Fibroblast of lung (primary cell): ENCODE results near the gene TCTA. TPM values are rescaled to one million over a fixed set of nuclear protein-coding genes. Genes with fewer than 3 reads are reported as not detected.

Experiments used
- DNase-seq, 2 donors: peaks; one replicate each; pipeline versions ENCODE4 v3.0.0 to v3.0.0-alpha.2; 2010; ENCODE audit warnings: low read depth in 2 of 2
- H2AFZ ChIP-seq: 2 replicates; pipeline ENCODE4 v1.5.1; 2012; ENCODE audit warnings: low read length, control low read depth, inconsistent platforms
- H3K27ac ChIP-seq: 2 replicates; pipeline ENCODE4 v1.5.1; 2011; ENCODE audit warnings: low read length, control low read depth; ENCODE audit not compliant: insufficient read depth
- H3K27me3 ChIP-seq: 2 replicates; pipeline ENCODE4 v1.5.1; 2011; ENCODE audit warnings: mild to moderate bottlenecking, low read length; ENCODE audit not compliant: control insufficient read depth, insufficient read depth
- H3K36me3 ChIP-seq: 2 replicates; pipeline ENCODE4 v1.5.1; 2011; ENCODE audit warnings: low read length; ENCODE audit not compliant: control insufficient read depth, insufficient read depth
- H3K4me1 ChIP-seq: 2 replicates; pipeline ENCODE4 v1.5.1; 2011; ENCODE audit warnings: low read length; ENCODE audit not compliant: control insufficient read depth, insufficient read depth; ENCODE audit errors: extremely low read depth
- H3K4me2 ChIP-seq: 2 replicates; pipeline ENCODE4 v1.5.1; 2011; ENCODE audit warnings: low read length, control low read depth; ENCODE audit not compliant: insufficient read depth; ENCODE audit errors: extremely low read depth
- H3K4me3 ChIP-seq, 4 experiments: fragments of 200-600 bp in 1 of 4; sonication (generic) in 1 of 4; replicated peaks in 1 of 4; 2 replicates each; pipeline ENCODE4 v1.5.1; 2011 to 2016; ENCODE audit warnings: low read length in 4 of 4, low read depth in 3 of 4, mild to moderate bottlenecking in 3 of 4, control low read depth in 2 of 4, inconsistent platforms in 1 of 4, mixed read lengths in 1 of 4; ENCODE audit not compliant: insufficient read depth in 1 of 4; ENCODE audit errors: control extremely low read depth in 1 of 4
- H3K79me2 ChIP-seq: 2 replicates; pipeline ENCODE4 v1.5.1; 2012; ENCODE audit warnings: mild to moderate bottlenecking, low read length, inconsistent platforms; ENCODE audit not compliant: control insufficient read depth, insufficient read depth
- H3K9ac ChIP-seq: 2 replicates; pipeline ENCODE4 v1.5.1; 2011; ENCODE audit warnings: mild to moderate bottlenecking, low read length, control low read depth; ENCODE audit not compliant: insufficient read depth
- H3K9me3 ChIP-seq: 2 replicates; pipeline ENCODE4 v1.5.1; 2012; ENCODE audit warnings: low read depth, low read length; ENCODE audit not compliant: control insufficient read depth, insufficient read depth
- H4K20me1 ChIP-seq: 2 replicates; pipeline ENCODE4 v1.5.1; 2011; ENCODE audit warnings: low read length; ENCODE audit not compliant: control insufficient read depth, insufficient read depth; ENCODE audit errors: extremely low read depth
- CTCF ChIP-seq, 2 donors: IDR thresholded peaks in 1 of 2; conservative IDR thresholded peaks in 1 of 2; 1 replicate in 1 of 2; 2 replicates in 1 of 2; pipeline ENCODE4 v1.5.1; 2011 to 2012; ENCODE audit warnings: low read length in 2 of 2, control low read depth in 1 of 2, inconsistent platforms in 1 of 2, low read depth in 1 of 2, mild to moderate bottlenecking in 1 of 2
- EZH2 ChIP-seq: IDR thresholded peaks from 2 replicates; pipeline ENCODE4 v1.5.1; 2012; ENCODE audit warnings: low read length, control low read depth, mild to moderate bottlenecking; ENCODE audit errors: missing control alignments
- polyA plus RNA-seq, 2 donors: library from polyadenylated mRNA; depleted of rRNA in 1 of 2; stranded (reverse) in 1 of 2; unstranded in 1 of 2; fragments of >200 nt; gene quantifications; 2 replicates each; pipeline ENCODE4 v1.2.1, GENCODE V29; 2011 to 2012; ENCODE audit warnings: missing spikeins in 1 of 2
- total RNA-seq: library from RNA; depleted of rRNA; stranded (reverse); fragments of >200 nt; gene quantifications from 2 replicates; pipeline ENCODE4 v1.2.1, GENCODE V29; 2014

Gene TCTA
- total and polyA plus RNA-seq, 2 donors (not counting 1 experiment from before 2014, with no cell fraction given), result 34.5 to 57.8 TPM

GRCh38 chr3:49383387-49383786 is 28.8 kb upstream of the TCTA start:
- no peak for DNase-seq
- H3K27me3 ChIP-seq, result no peaks in the 10 kb centered on the region
- no peaks in the 10 kb centered on the region for H3K36me3 ChIP-seq
- H3K9ac ChIP-seq, result no peak overlapping the region
- H3K4me1 ChIP-seq, result no peaks in the 10 kb centered on the region
- no peak overlapping the region for H3K4me3 ChIP-seq
- no peak overlapping the region for H3K27ac ChIP-seq
- TF ChIP-seq EZH2 (no peak), CTCF (conservative IDR thresholded peaks at IDR 0.05 in 1 of 2, IDR thresholded peaks at IDR 0.05 in 1 of 2; ENCODE audit: low read depth in 1 of 2, low read length in 2 of 2) (no peak)
- no peak overlapping the region for H3K4me2 ChIP-seq
- H4K20me1 ChIP-seq, result peaks cover 1% of the 10 kb centered on the region
- no peaks in the 10 kb centered on the region for H3K9me3 ChIP-seq
- H2AFZ ChIP-seq, result no peak overlapping the region
- peaks cover 96% of the 10 kb centered on the region for H3K79me2 ChIP-seq

GRCh38 chr3:49385617-49386016 is 26.6 kb upstream of the TCTA start:
- Histone ChIP-seq H3K36me3 (no peaks in the 10 kb centered on the region), H3K27me3 (no peaks in the 10 kb centered on the region), H3K4me1 (peaks cover 2% of the 10 kb centered on the region), H3K4me2 (no peak overlapping the region), H2AFZ (no peak overlapping the region), H3K27ac (no peak overlapping the region), H4K20me1 (peaks cover 5% of the 10 kb centered on the region), H3K4me3 (no peak overlapping the region), H3K9me3 (no peaks in the 10 kb centered on the region), H3K79me2 (peaks cover 97% of the 10 kb centered on the region), H3K9ac (no peak overlapping the region)
- no peak for DNase-seq
- TF ChIP-seq CTCF (conservative IDR thresholded peaks at IDR 0.05 in 1 of 2, IDR thresholded peaks at IDR 0.05 in 1 of 2; ENCODE audit: low read depth in 1 of 2, low read length in 2 of 2) (no peak), EZH2 (no peak)

- no peak for TF ChIP-seq EZH2
- no peak for TF ChIP-seq CTCF (conservative IDR thresholded peaks at IDR 0.05 in 1 of 2, IDR thresholded peaks at IDR 0.05 in 1 of 2; ENCODE audit: low read depth in 1 of 2, low read length in 2 of 2)
- Histone ChIP-seq H3K27me3 (no peaks in the 10 kb centered on the region), H3K36me3 (no peaks in the 10 kb centered on the region), H3K9me3 (no peaks in the 10 kb centered on the region), H3K4me3 (no peak overlapping the region), H3K27ac (no peak overlapping the region), H3K79me2 (peaks cover 96% of the 10 kb centered on the region), H4K20me1 (peaks cover 5% of the 10 kb centered on the region), H3K4me2 (no peak overlapping the region), H3K4me1 (peaks cover 2% of the 10 kb centered on the region), H2AFZ (no peak overlapping the region), H3K9ac (no peak overlapping the region)
- no peak for DNase-seq
Observed at GRCh38 chr3:49386056-49386756, 26.0 kb upstream of the TCTA start.
